Loucy (cell line): ENCODE data around the gene SLAMF7.

ENCODE experiments used
- H2AFZ ChIP-seq: fragments of 200-600 bp; sonication (generic); 2 replicates; pipeline ENCODE4 v1.6.0; 2016; ENCODE audit warnings: antibody characterized with exemption, mild to moderate bottlenecking, low read length, moderate library complexity
- H3F3A ChIP-seq: fragments of 200-600 bp; 2 replicates; pipeline ENCODE4 v1.6.0; 2016; ENCODE audit warnings: antibody characterized with exemption, low read depth, mild to moderate bottlenecking
- H3K27me3 ChIP-seq: fragments of 200-600 bp; sonication (generic); 2 replicates; pipeline ENCODE4 v1.6.1; 2014; ENCODE audit warnings: low read length, mild to moderate bottlenecking; ENCODE audit not compliant: insufficient read depth, poor library complexity, severe bottlenecking
- H3K36me3 ChIP-seq: fragments of 200-600 bp; sonication (generic); 2 replicates; pipeline ENCODE4 v1.6.1; 2016; ENCODE audit warnings: low read length; ENCODE audit not compliant: insufficient read depth
- H3K4me1 ChIP-seq: fragments of 200-600 bp; sonication (generic); 2 replicates; pipeline ENCODE4 v1.5.1; 2014; ENCODE audit warnings: low read length, mild to moderate bottlenecking; ENCODE audit not compliant: insufficient read depth, poor library complexity, severe bottlenecking
- H3K4me2 ChIP-seq: fragments of 200-600 bp; sonication (generic); 2 replicates; pipeline ENCODE4 v1.6.0; 2014; ENCODE audit warnings: antibody characterized with exemption, low read length, low read depth, mild to moderate bottlenecking; ENCODE audit not compliant: poor library complexity, severe bottlenecking
- H3K4me3 ChIP-seq: fragments of 200-600 bp; sonication (generic); 2 replicates; pipeline ENCODE4 v1.5.1; 2014; ENCODE audit warnings: low read length, mild to moderate bottlenecking, mixed read lengths; ENCODE audit not compliant: poor library complexity, severe bottlenecking
- H3K79me2 ChIP-seq: fragments of 200-600 bp; sonication (generic); 2 replicates; pipeline ENCODE4 v1.6.1; 2014; ENCODE audit warnings: low read length; ENCODE audit not compliant: insufficient read depth
- H3K9ac ChIP-seq: fragments of 200-600 bp; sonication (generic); 2 replicates; pipeline ENCODE4 v1.6.0; 2014; ENCODE audit warnings: mild to moderate bottlenecking, low read depth, low read length, moderate library complexity; ENCODE audit not compliant: poor library complexity, severe bottlenecking
- H3K9me2 ChIP-seq: fragments of 200-600 bp; sonication (generic); replicated peaks from 2 replicates; pipeline ENCODE4 v1.6.1; 2016; ENCODE audit warnings: low read depth, low read length, mixed read lengths
- H3K9me3 ChIP-seq: fragments of 200-600 bp; sonication (generic); 2 replicates; pipeline ENCODE4 v1.6.1; 2014; ENCODE audit warnings: mild to moderate bottlenecking, antibody characterized with exemption, low read length, low read depth; ENCODE audit not compliant: insufficient read depth
- H4K20me1 ChIP-seq: fragments of 200-600 bp; sonication (generic); 2 replicates; pipeline ENCODE4 v1.6.0; 2014; ENCODE audit warnings: antibody characterized with exemption, low read length, mild to moderate bottlenecking; ENCODE audit not compliant: insufficient read depth, poor library complexity, severe bottlenecking
- EZH2phosphoT487 ChIP-seq: fragments of 200-600 bp; IDR thresholded peaks from 2 replicates; pipeline ENCODE4 v1.6.1; 2018; ENCODE audit warnings: antibody characterized with exemption, mild to moderate bottlenecking, moderate library complexity, borderline replicate concordance
- TF ChIP-seq, protein P1 (sequence below): fragments of 200-600 bp; sonication (generic); conservative IDR thresholded peaks from 2 replicates; pipeline ENCODE4 v1.5.1; 2014; ENCODE audit warnings: mild to moderate bottlenecking, antibody characterized with exemption, low read length

The SLAMF7 gene

DNA sequence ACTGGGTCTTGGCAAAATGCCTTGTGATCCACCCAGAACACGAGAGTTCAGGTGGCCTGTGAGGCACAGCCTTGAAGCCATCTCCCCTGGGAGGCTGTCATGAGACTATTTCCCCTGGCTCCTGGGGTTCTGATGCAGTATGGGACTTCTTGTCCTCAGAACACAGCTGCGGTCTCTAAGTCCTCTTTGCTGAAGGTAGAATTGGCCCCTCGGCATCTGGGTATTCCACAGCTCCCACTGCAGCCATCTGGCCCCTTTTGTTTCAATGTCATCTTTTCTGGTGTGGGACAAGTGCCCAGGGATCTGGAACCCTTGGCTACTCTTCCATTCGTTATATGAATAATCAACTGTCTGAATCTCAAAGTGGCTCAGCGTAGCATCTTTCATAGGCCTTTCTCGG is 39.9 kb downstream of the SLAMF7 start:
- TF ChIP-seq, protein P1, sequence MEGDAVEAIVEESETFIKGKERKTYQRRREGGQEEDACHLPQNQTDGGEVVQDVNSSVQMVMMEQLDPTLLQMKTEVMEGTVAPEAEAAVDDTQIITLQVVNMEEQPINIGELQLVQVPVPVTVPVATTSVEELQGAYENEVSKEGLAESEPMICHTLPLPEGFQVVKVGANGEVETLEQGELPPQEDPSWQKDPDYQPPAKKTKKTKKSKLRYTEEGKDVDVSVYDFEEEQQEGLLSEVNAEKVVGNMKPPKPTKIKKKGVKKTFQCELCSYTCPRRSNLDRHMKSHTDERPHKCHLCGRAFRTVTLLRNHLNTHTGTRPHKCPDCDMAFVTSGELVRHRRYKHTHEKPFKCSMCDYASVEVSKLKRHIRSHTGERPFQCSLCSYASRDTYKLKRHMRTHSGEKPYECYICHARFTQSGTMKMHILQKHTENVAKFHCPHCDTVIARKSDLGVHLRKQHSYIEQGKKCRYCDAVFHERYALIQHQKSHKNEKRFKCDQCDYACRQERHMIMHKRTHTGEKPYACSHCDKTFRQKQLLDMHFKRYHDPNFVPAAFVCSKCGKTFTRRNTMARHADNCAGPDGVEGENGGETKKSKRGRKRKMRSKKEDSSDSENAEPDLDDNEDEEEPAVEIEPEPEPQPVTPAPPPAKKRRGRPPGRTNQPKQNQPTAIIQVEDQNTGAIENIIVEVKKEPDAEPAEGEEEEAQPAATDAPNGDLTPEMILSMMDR, result no peak
- no peak for TF ChIP-seq EZH2phosphoT487
- Histone ChIP-seq H3K27me3 (no peaks in the 10 kb centered on the region), H3K36me3 (no peaks in the 10 kb centered on the region), H3K79me2 (no peaks in the 10 kb centered on the region), H4K20me1 (no peaks in the 10 kb centered on the region), H3K9me2 (no peaks in the 10 kb centered on the region), H3K9ac (no peak overlapping the region), H3K4me2 (no peak overlapping the region), H3K9me3 (no peaks in the 10 kb centered on the region), H3K4me3 (no peak overlapping the region), H3F3A (no peaks in the 10 kb centered on the region), H2AFZ (no peak overlapping the region), H3K4me1 (peaks cover 8% of the 10 kb centered on the region)

DNA sequence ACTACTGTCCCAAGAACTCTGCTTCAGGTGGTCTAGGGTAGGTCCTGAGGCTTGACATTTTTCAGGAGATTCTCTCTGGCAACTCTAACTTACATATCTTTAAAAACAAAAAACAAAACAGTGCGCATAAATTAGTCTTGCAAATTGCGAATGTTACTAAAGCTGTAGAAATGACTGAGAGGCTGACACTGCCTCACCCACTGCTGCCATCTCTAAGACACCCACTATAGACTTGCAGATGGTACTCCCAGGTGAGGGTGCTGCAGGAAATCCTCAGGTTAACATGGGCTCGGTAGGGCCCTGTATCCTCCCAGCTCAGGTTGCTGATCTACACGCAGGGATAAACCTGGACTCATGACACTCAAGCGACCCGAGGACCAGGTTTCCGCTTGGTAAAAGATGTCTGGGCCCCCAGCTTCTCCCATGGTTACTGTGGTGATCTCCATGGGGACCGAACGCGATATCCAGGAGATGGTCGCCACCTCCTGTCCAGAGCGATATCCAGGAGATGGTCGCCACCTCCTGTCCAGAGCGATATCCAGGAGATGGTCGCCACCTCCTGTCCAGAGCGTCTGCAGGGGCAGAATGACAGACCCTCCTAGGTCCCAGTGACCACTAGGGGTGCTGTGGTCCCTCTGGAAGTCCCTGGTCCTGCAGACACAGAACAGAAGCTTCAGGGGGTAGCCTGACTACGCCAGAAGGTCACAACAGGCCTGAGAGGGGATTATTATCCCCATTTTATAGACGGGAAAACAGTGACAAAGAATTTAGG is 40.8 kb downstream of the SLAMF7 start:
- no peak overlapping the region for H3K4me3 ChIP-seq
- no peaks in the 10 kb centered on the region for H4K20me1 ChIP-seq
- no peaks in the 10 kb centered on the region for H3K27me3 ChIP-seq
- no peak overlapping the region for H3K4me2 ChIP-seq
- no peak overlapping the region for H3K9ac ChIP-seq
- no peaks in the 10 kb centered on the region for H3K9me3 ChIP-seq
- H3K79me2 ChIP-seq, result no peaks in the 10 kb centered on the region
- H3F3A ChIP-seq, result no peaks in the 10 kb centered on the region
- H3K36me3 ChIP-seq, result no peaks in the 10 kb centered on the region
- H2AFZ ChIP-seq, result no peak overlapping the region
- no peaks in the 10 kb centered on the region for H3K9me2 ChIP-seq
- peaks cover 7% of the 10 kb centered on the region for H3K4me1 ChIP-seq
- TF ChIP-seq, protein P1, result peak; percentile 86
- TF ChIP-seq EZH2phosphoT487, result no peak

DNA sequence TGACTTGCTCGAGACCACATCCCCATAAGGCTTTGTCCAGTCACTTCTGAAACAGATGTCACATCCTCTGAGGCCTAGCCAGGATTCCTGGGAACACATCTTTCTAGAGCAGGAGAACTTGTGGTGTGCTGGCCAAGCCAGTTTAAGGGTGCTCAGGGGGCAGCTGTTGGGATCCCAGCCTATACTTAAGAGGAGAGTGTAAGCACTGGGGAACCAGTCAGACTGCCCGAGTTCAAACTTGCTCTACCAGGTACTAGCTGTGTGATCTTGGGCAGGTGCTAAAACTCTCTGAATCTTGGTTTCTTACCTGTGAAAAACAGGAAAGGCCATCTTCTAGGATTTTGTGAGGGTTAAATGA is 41.3 kb downstream of the SLAMF7 start:
- Histone ChIP-seq H3K9me3 (no peaks in the 10 kb centered on the region), H4K20me1 (no peaks in the 10 kb centered on the region), H3K4me1 (peaks cover 1% of the 10 kb centered on the region), H3K4me3 (no peak overlapping the region), H3F3A (no peaks in the 10 kb centered on the region), H3K27me3 (no peaks in the 10 kb centered on the region), H3K9ac (no peak overlapping the region), H3K9me2 (no peaks in the 10 kb centered on the region), H2AFZ (no peak overlapping the region), H3K36me3 (no peaks in the 10 kb centered on the region), H3K79me2 (no peaks in the 10 kb centered on the region), H3K4me2 (no peak overlapping the region)
- TF ChIP-seq EZH2phosphoT487, result no peak
- TF ChIP-seq, protein P1, result no peak
